H1 (cell line): ENCODE data around the gene MCHR1. TPM values are rescaled to one million over a fixed set of nuclear protein-coding genes. Genes with fewer than 3 reads are reported as not detected.

Experiments used
- CTCF ChIA-PET: fragments of 300-600 bp; sonication (Branson Sonifier 250); formaldehyde crosslinking; loops from one replicate; lab custom pipeline; 2021; ENCODE audit not compliant: partially characterized antibody; lab: Charles Lee
- POLR2A ChIA-PET: fragments of 300-600 bp; sonication (Branson Sonifier 250); formaldehyde crosslinking; loops from one replicate; lab custom pipeline; 2021; ENCODE audit warnings: inconsistent platforms; ENCODE audit not compliant: partially characterized antibody; lab: Charles Lee
- DNase-seq, 2 experiments: peaks; one replicate each; pipeline versions ENCODE4 v3.0.0 to v3.0.0-alpha.2; 2010 to 2022; ENCODE audit warnings: low spot score in 2 of 2, low read depth in 1 of 2, mixed read lengths in 1 of 2
- FAIRE-seq: peaks from 2 replicates; lab custom pipeline; 2011; peaks lifted over from hg19 to GRCh38; lab: Jason Lieb, UNC
- H2AFZ ChIP-seq: 2 replicates; pipeline ENCODE4 v1.8.1; 2012; ENCODE audit warnings: low read length, inconsistent platforms
- H2AK5ac ChIP-seq: 2 replicates; pipeline ENCODE4 v1.6.1; 2013; ENCODE audit warnings: low read depth, low read length
- H2BK120ac ChIP-seq: replicated peaks from 2 replicates; pipeline ENCODE3; 2013; ENCODE audit warnings: low read depth, low read length, inconsistent platforms
- H2BK12ac ChIP-seq: 2 replicates; pipeline ENCODE4 v1.6.1; 2013; ENCODE audit warnings: low read depth, low read length
- H2BK15ac ChIP-seq: 2 replicates; pipeline ENCODE4 v1.6.1; 2013; ENCODE audit warnings: low read length
- H2BK20ac ChIP-seq: 2 replicates; pipeline ENCODE4 v1.6.1; 2013; ENCODE audit warnings: low read length
- H2BK5ac ChIP-seq: 2 replicates; pipeline ENCODE4 v1.6.1; 2013; ENCODE audit warnings: low read depth, low read length
- H3K14ac ChIP-seq: 2 replicates; pipeline ENCODE4 v1.6.1; 2013; ENCODE audit warnings: inconsistent platforms; ENCODE audit not compliant: insufficient read length
- H3K18ac ChIP-seq: 2 replicates; pipeline ENCODE4 v1.6.1; 2013; ENCODE audit warnings: low read length; ENCODE audit errors: extremely low read depth
- H3K23ac ChIP-seq: 2 replicates; pipeline ENCODE4 v1.6.1; 2013; ENCODE audit warnings: inconsistent platforms; ENCODE audit not compliant: insufficient read length
- H3K23me2 ChIP-seq: 2 replicates; pipeline ENCODE4 v1.6.1; 2013; ENCODE audit warnings: low read depth, low read length
- H3K27ac ChIP-seq: 2 replicates; pipeline ENCODE4 v1.6.1; 2011; ENCODE audit warnings: low read depth, low read length, inconsistent platforms
- H3K27me3 ChIP-seq, 4 experiments: replicated peaks in 1 of 4; 1 replicate in 1 of 4; 2 replicates in 3 of 4; pipeline versions ENCODE4 v1.6.1 to v1.8.1; 2011 to 2013; ENCODE audit warnings: low read length in 3 of 4, mild to moderate bottlenecking in 3 of 4, inconsistent platforms in 2 of 4, mixed read lengths in 2 of 4, moderate library complexity in 1 of 4; ENCODE audit not compliant: control insufficient read depth in 3 of 4, insufficient read depth in 3 of 4; ENCODE audit errors: extremely low read depth in 1 of 4
- H3K36me3 ChIP-seq, 4 experiments: 2 replicates each; pipeline versions ENCODE4 v1.6.1 to v1.8.1; 2011 to 2013; ENCODE audit warnings: mild to moderate bottlenecking in 4 of 4, low read length in 3 of 4, moderate library complexity in 2 of 4, control low read depth in 1 of 4, inconsistent platforms in 1 of 4; ENCODE audit not compliant: insufficient read depth in 4 of 4, control insufficient read depth in 2 of 4
- H3K4ac ChIP-seq: replicated peaks from 2 replicates; pipeline ENCODE3; 2013; ENCODE audit warnings: low read length, low read depth, mixed read lengths, inconsistent platforms; ENCODE audit not compliant: insufficient read length
- H3K4me1 ChIP-seq, 4 experiments: replicated peaks in 1 of 4; 1 replicate in 1 of 4; 2 replicates in 3 of 4; pipeline versions ENCODE4 v1.6.1 to v1.8.1; 2011 to 2013; ENCODE audit warnings: low read length in 3 of 4, inconsistent platforms in 2 of 4, mixed read lengths in 1 of 4; ENCODE audit not compliant: insufficient read depth in 4 of 4, control insufficient read depth in 3 of 4
- H3K4me2 ChIP-seq, 2 experiments: 2 replicates each; pipeline versions ENCODE4 v1.6.1 to v1.8.1; 2011 to 2013; ENCODE audit warnings: low read depth in 2 of 2, low read length in 2 of 2, control low read depth in 1 of 2, inconsistent platforms in 1 of 2, mild to moderate bottlenecking in 1 of 2; ENCODE audit not compliant: insufficient read depth in 1 of 2
- H3K4me3 ChIP-seq, 4 experiments: fragments of 200-600, 300-600 bp in 1 of 4; sonication (generic), shearing (Covaris generic), sonication (Bioruptor Twin) in 1 of 4; 2 replicates each; pipeline versions ENCODE4 v1.5.1 to v1.8.1; 2011 to 2016; ENCODE audit warnings: low read length in 4 of 4, low read depth in 3 of 4, control low read depth in 2 of 4, inconsistent platforms in 2 of 4, mild to moderate bottlenecking in 2 of 4, mixed read lengths in 1 of 4, moderate library complexity in 1 of 4; ENCODE audit not compliant: insufficient read depth in 2 of 4; ENCODE audit errors: extremely low read depth in 1 of 4
- H3K56ac ChIP-seq: replicated peaks from 2 replicates; pipeline ENCODE3; 2013; ENCODE audit warnings: low read depth, mild to moderate bottlenecking, mixed read lengths, low read length, inconsistent platforms; ENCODE audit not compliant: insufficient read length
- H3K79me1 ChIP-seq: 2 replicates; pipeline ENCODE4 v1.6.1; 2013; ENCODE audit warnings: low read depth, low read length, control low read depth
- H3K79me2 ChIP-seq, 2 experiments: 2 replicates each; pipeline versions ENCODE4 v1.6.1 to v1.8.1; 2012 to 2013; ENCODE audit warnings: low read length in 2 of 2, mild to moderate bottlenecking in 2 of 2, inconsistent platforms in 1 of 2; ENCODE audit not compliant: insufficient read depth in 2 of 2, control insufficient read depth in 1 of 2
- H3K9ac ChIP-seq, 4 experiments: replicated peaks in 1 of 4; 1 replicate in 1 of 4; 2 replicates in 3 of 4; pipeline versions ENCODE4 v1.6.1 to v1.8.1; 2011 to 2013; ENCODE audit warnings: low read depth in 3 of 4, low read length in 3 of 4, control low read depth in 2 of 4, mild to moderate bottlenecking in 2 of 4, moderate library complexity in 2 of 4, inconsistent platforms in 1 of 4; ENCODE audit errors: extremely low read depth in 1 of 4
- H3K9me3 ChIP-seq, 2 experiments: 2 replicates each; pipeline versions ENCODE4 v1.6.1 to v1.8.1; 2012 to 2013; ENCODE audit warnings: mild to moderate bottlenecking in 2 of 2, moderate library complexity in 2 of 2, control low read depth in 1 of 2, inconsistent platforms in 1 of 2, low read depth in 1 of 2, low read length in 1 of 2, mixed read lengths in 1 of 2; ENCODE audit not compliant: insufficient read depth in 2 of 2
- H4K20me1 ChIP-seq, 2 experiments: replicated peaks in 1 of 2; 2 replicates each; pipeline versions ENCODE3 to v1.8.1; 2011 to 2013; ENCODE audit warnings: inconsistent platforms in 2 of 2, low read length in 2 of 2, mild to moderate bottlenecking in 1 of 2; ENCODE audit not compliant: insufficient read depth in 2 of 2, control insufficient read depth in 1 of 2
- H4K5ac ChIP-seq: 2 replicates; pipeline ENCODE4 v1.6.1; 2013; ENCODE audit warnings: low read length, low read depth, mixed read lengths, inconsistent platforms; ENCODE audit not compliant: insufficient read length
- H4K8ac ChIP-seq: 2 replicates; pipeline ENCODE4 v1.8.0; 2013; ENCODE audit warnings: mild to moderate bottlenecking, moderate library complexity, low read length, inconsistent platforms; ENCODE audit not compliant: insufficient read depth; ENCODE audit errors: extremely low read depth
- H4K91ac ChIP-seq: replicated peaks from 2 replicates; pipeline ENCODE3; 2013; ENCODE audit warnings: low read length, mixed read lengths, inconsistent platforms; ENCODE audit not compliant: insufficient read length
- BCL11A ChIP-seq, 2 experiments: IDR thresholded peaks; one replicate each; pipeline ENCODE4 v1.6.1; 2011; ENCODE audit warnings: low read depth in 2 of 2, low read length in 2 of 2, mild to moderate bottlenecking in 2 of 2
- CBX8 ChIP-seq: fragments of 300-800, 300-1000 bp; sonication (generic); IDR thresholded peaks from 2 replicates; pipeline ENCODE4 v1.7.1; 2016; ENCODE audit warnings: low read depth, low read length, borderline replicate concordance
- CTCF ChIP-seq, 3 experiments: IDR thresholded peaks; 1 replicate in 2 of 3; 2 replicates in 1 of 3; pipeline versions ENCODE4 v1.5.1 to v1.6.1; 2011; ENCODE audit warnings: low read length in 3 of 3, mild to moderate bottlenecking in 3 of 3, inconsistent platforms in 2 of 3, low read depth in 1 of 3, moderate library complexity in 1 of 3; ENCODE audit not compliant: insufficient read depth in 1 of 3; ENCODE audit errors: control extremely low read depth in 1 of 3
- HDAC2 ChIP-seq, 2 experiments: fragments of 300-600 bp in 1 of 2; sonication (generic) in 1 of 2; IDR thresholded peaks; 2 replicates each; pipeline ENCODE4 v1.6.1; 2011 to 2012; ENCODE audit warnings: low read depth in 2 of 2, low read length in 2 of 2, mild to moderate bottlenecking in 2 of 2, moderate library complexity in 2 of 2, borderline replicate concordance in 1 of 2, inconsistent platforms in 1 of 2
- JUN ChIP-seq: IDR thresholded peaks from 2 replicates; pipeline ENCODE4 v1.6.1; 2011; ENCODE audit warnings: low read depth, mild to moderate bottlenecking, improper control_type of control experiment, low read length
- POU5F1 ChIP-seq: IDR thresholded peaks from 2 replicates; pipeline ENCODE4 v1.6.1; 2011; ENCODE audit warnings: low read depth, mild to moderate bottlenecking, low read length, moderate library complexity
- SIRT6 ChIP-seq: IDR thresholded peaks from one replicate; pipeline ENCODE4 v1.7.1; 2012; ENCODE audit warnings: low read length, inconsistent platforms
- WGBS, 2 experiments: shearing (Covaris generic) in 1 of 2; methylation state at CpG; one replicate each; pipeline versions ENCODE4 v1.1.6 to v1.1.7; 2013 to 2015; ENCODE audit warnings: low lambda C conversion rate in 2 of 2, mixed read lengths in 2 of 2, inconsistent platforms in 1 of 2, low coverage in 1 of 2, missing lambda C conversion rate in 1 of 2; ENCODE audit not compliant: insufficient replicate concordance in 2 of 2, insufficient coverage in 1 of 2, insufficient read length in 1 of 2; ENCODE audit errors: extremely low coverage in 1 of 2, missing lambda C conversion rate in 1 of 2; 5-methylcytosine and 5-hydroxymethylcytosine counted together
- polyA plus RNA-seq, 7 experiments: library from polyadenylated mRNA; depleted of rRNA in 3 of 7; stranded (reverse) in 5 of 7; unstranded in 2 of 7; fragments of >200 nt in 5 of 7; fragments of 200-250 nt in 2 of 7; gene quantifications; 1 replicate in 5 of 7; 2 replicates in 1 of 7; 4 replicates in 1 of 7; pipeline versions ENCODE4 v1.2.1 to v1.2.3, GENCODE V29; 2011 to 2013; ENCODE audit warnings: missing spikeins in 2 of 7, mixed read lengths in 2 of 7
- total RNA-seq: library from RNA; stranded (reverse); fragmentation: NEBNext Ultra II Directional; extraction: Animal tissue kit (Norgen Biotek cat#: 25700); gene quantifications from 2 replicates; pipeline ENCODE4 v1.2.1, GENCODE V29; 2021

Gene MCHR1
- total and polyA plus RNA-seq, 2 of the 8 experiments (the other 6 are each of a cell fraction or from before 2014, with no cell fraction given) = 0.91 to 7.6 TPM

GRCh38 chr22:40679964-40680818 lies 907 bp downstream of the MCHR1 start:
- Histone ChIP-seq H2BK12ac (peak overlapping the region; percentile 94), H4K5ac (no peak overlapping the region), H2BK20ac (peak overlapping the region; percentile 61; the same call in 1 of the 2 replicates), H4K91ac (peak overlapping the region; percentile 4), H3K27me3 (no peaks in the 10 kb centered on the region), H2AK5ac (peak overlapping the region; percentile 11; the same call in 1 of the 2 replicates), H3K18ac (peak overlapping the region; percentile 60), H3K4me3 (peak overlapping the region in 1 of 4 experiments; percentile 32; a peak in 2 of 8 replicates), H2BK120ac (peak overlapping the region; percentile 28), H3K56ac (no peak overlapping the region), H3K79me2 (no peaks in the 10 kb centered on the region), H3K23ac (no peak overlapping the region), H4K8ac (no peak overlapping the region), H2BK5ac (peak overlapping the region; percentile 66), H3K79me1 (no peaks in the 10 kb centered on the region), H3K4ac (peak overlapping the region; percentile 44), H3K9me3 (no peaks in the 10 kb centered on the region), H2AFZ (no peak overlapping the region), H4K20me1 (no peaks in the 10 kb centered on the region), H3K27ac (no peak overlapping the region), H3K23me2 (peaks cover 7% of the 10 kb centered on the region; the same call in 1 of the 2 replicates), H3K36me3 (no peaks in the 10 kb centered on the region), H2BK15ac (0 out of 2 replicates have a peak overlapping the region, but pooled peaks have one; percentile 72), H3K4me1 (peaks cover 8 to 39% (median 23%) of the 10 kb centered on the region in 4 experiments), H3K9ac (no peak overlapping the region), H3K14ac (no peak overlapping the region), H3K4me2 (peak overlapping the region; percentile 1 to 57; a peak in 2 of 4 replicates)
- FAIRE-seq = no peak
- DNase-seq = no peak
- ChIA-PET POLR2A (interaction anchor here (1.3 kb wide), 1 partner anchor 44 kb away, joined by 3 read pairs; no protein-coding TSS in a partner anchor), CTCF (interaction anchor here (0.6 to 2.4 kb wide), 15 partner anchors 11 to 238 kb away, joined by 3 to 9 read pairs (median 3); no protein-coding TSS in a partner anchor)
- 77% methylated on average over 9 of the region's 9 CpGs; no CpG with 5 or more reads in 1 of the 2 experiments for WGBS, 2 experiments
- TF ChIP-seq HDAC2 (IDR thresholded peaks at IDR 0.05; ENCODE audit: borderline replicate concordance in 1 of 2, low read depth in 2 of 2, low read length in 2 of 2) (no peak), BCL11A (IDR thresholded peaks at IDR 0.05; ENCODE audit: low read depth in 2 of 2, low read length in 2 of 2) (no peak), SIRT6 (no peak), JUN (no peak), POU5F1 (no peak), CTCF (IDR thresholded peaks at IDR 0.05; ENCODE audit: control extremely low read depth in 1 of 3, insufficient read depth in 1 of 3, low read depth in 1 of 3, low read length in 3 of 3) (peak; percentile 13 to 38 (median 29); a peak in 3 of 4 replicates), CBX8 (no peak)
